Neutrophil (primary cell): Measurements from ENCODE around the gene ABCC5.

Experiments used
- H3K27ac ChIP-seq: fragments of 200-600 bp; sonication (generic); 2 replicates; pipeline ENCODE4 v1.5.1; 2016; ENCODE audit warnings: mild to moderate bottlenecking, moderate library complexity
- H3K27me3 ChIP-seq: fragments of 200-600 bp; sonication (generic); 2 replicates; pipeline ENCODE4 v1.6.0; 2016; ENCODE audit warnings: mild to moderate bottlenecking
- H3K36me3 ChIP-seq: fragments of 200-600 bp; sonication (generic); 2 replicates; pipeline ENCODE4 v1.5.1; 2017
- H3K4me1 ChIP-seq, 2 experiments: fragments of 200-600 bp in 1 of 2; sonication (generic) in 1 of 2; 1 replicate in 1 of 2; 2 replicates in 1 of 2; pipeline versions ENCODE4 v1.5.1 to v1.6.1; 2013 to 2016; ENCODE audit warnings: low read depth in 1 of 2, low read length in 1 of 2, mild to moderate bottlenecking in 1 of 2, moderate library complexity in 1 of 2; ENCODE audit not compliant: control insufficient read depth in 1 of 2, insufficient read depth in 1 of 2
- H3K4me3 ChIP-seq, 2 experiments: fragments of 200-600 bp in 1 of 2; sonication (generic) in 1 of 2; 1 replicate in 1 of 2; 2 replicates in 1 of 2; pipeline ENCODE4 v1.5.1; 2013 to 2016; ENCODE audit warnings: low read depth in 1 of 2, low read length in 1 of 2, mild to moderate bottlenecking in 1 of 2, moderate library complexity in 1 of 2
- H3K9me3 ChIP-seq: fragments of 200-600 bp; sonication (generic); 2 replicates; pipeline ENCODE4 v1.5.1; 2016
- CTCF ChIP-seq: fragments of 200-600 bp; sonication (generic); IDR thresholded peaks from 2 replicates; pipeline ENCODE4 v1.5.1; 2016; ENCODE audit warnings: antibody characterized with exemption

The ABCC5 gene

GRCh38 chr3:184004476-184004875, 13.2 kb downstream of the ABCC5 start:
- TF ChIP-seq CTCF, result no peak
- H3K27ac ChIP-seq, result no peak overlapping the region
- peaks cover 18 to 26% of the 10 kb centered on the region in 2 experiments for H3K4me1 ChIP-seq
- H3K4me3 ChIP-seq, result no peak overlapping the region
- peaks cover 25% of the 10 kb centered on the region for H3K36me3 ChIP-seq
- H3K9me3 ChIP-seq, result no peaks in the 10 kb centered on the region
- no peaks in the 10 kb centered on the region for H3K27me3 ChIP-seq

- H3K9me3 ChIP-seq, result no peaks in the 10 kb centered on the region
- no peak for TF ChIP-seq CTCF
- H3K27me3 ChIP-seq, result no peaks in the 10 kb centered on the region
These were observed 14.3 kb downstream of the ABCC5 start for GRCh38 chr3:184003187-184003967.

GRCh38 chr3:184002469-184002868, 15.2 kb downstream of the ABCC5 start:
- Histone ChIP-seq H3K27me3 (no peaks in the 10 kb centered on the region), H3K27ac (no peak overlapping the region), H3K4me3 (no peak overlapping the region), H3K36me3 (peaks cover 15% of the 10 kb centered on the region), H3K4me1 (peaks cover 18 to 26% of the 10 kb centered on the region in 2 experiments), H3K9me3 (no peaks in the 10 kb centered on the region)
- no peak for TF ChIP-seq CTCF

More at GRCh38 chr3:184003187-184003967, 14.3 kb downstream of the ABCC5 start:
- Histone ChIP-seq H3K4me3 (no peak overlapping the region), H3K4me1 (peaks cover 18 to 26% of the 10 kb centered on the region in 2 experiments), H3K36me3 (peaks cover 17% of the 10 kb centered on the region), H3K27ac (no peak overlapping the region)

- H3K9me3 ChIP-seq, result no peaks in the 10 kb centered on the region
- no peaks in the 10 kb centered on the region for H3K27me3 ChIP-seq
- peaks cover 16 to 19% of the 10 kb centered on the region in 2 experiments for H3K4me1 ChIP-seq
- no peak overlapping the region for H3K4me3 ChIP-seq
- no peak overlapping the region for H3K27ac ChIP-seq
- H3K36me3 ChIP-seq, result peaks cover 15% of the 10 kb centered on the region
- TF ChIP-seq CTCF, result no peak
These were observed 15.9 kb downstream of the ABCC5 start for GRCh38 chr3:184001761-184002160.

- H3K27ac ChIP-seq, result no peak overlapping the region
- TF ChIP-seq CTCF, result no peak
- no peak overlapping the region for H3K4me3 ChIP-seq
- H3K36me3 ChIP-seq, result peaks cover 27% of the 10 kb centered on the region
- H3K4me1 ChIP-seq, result no peaks in the 10 kb centered on the region
- H3K27me3 ChIP-seq, result no peaks in the 10 kb centered on the region
- no peaks in the 10 kb centered on the region for H3K9me3 ChIP-seq
These were observed 26.3 kb downstream of the ABCC5 start for GRCh38 chr3:183991403-183991802.
